Fibroblast of villous mesenchyme (primary cell): ENCODE results near the gene ANKRD60. TPM values are rescaled to one million over a fixed set of nuclear protein-coding genes. Genes with fewer than 3 reads are reported as not detected.

Source experiments
- DNase-seq: peaks from one replicate; pipeline ENCODE4 v3.0.0-alpha.2; 2010; ENCODE audit warnings: low read depth
- H3K4me3 ChIP-seq: 2 replicates; pipeline ENCODE4 v1.5.1; 2011; ENCODE audit warnings: low read depth, mild to moderate bottlenecking, low read length
- total RNA-seq: library from RNA; depleted of rRNA; stranded (reverse); fragments of >200 nt; gene quantifications from 2 replicates; pipeline ENCODE4 v1.2.3, GENCODE V29; 2012
- TF ChIP-seq, protein P1 (sequence below): IDR thresholded peaks from 2 replicates; pipeline ENCODE4 v1.5.1; 2012; ENCODE audit warnings: low read depth, mild to moderate bottlenecking, low read length; ENCODE audit not compliant: insufficient read depth

The ANKRD60 gene
- total RNA-seq, 1 donor, result not detected

DNA sequence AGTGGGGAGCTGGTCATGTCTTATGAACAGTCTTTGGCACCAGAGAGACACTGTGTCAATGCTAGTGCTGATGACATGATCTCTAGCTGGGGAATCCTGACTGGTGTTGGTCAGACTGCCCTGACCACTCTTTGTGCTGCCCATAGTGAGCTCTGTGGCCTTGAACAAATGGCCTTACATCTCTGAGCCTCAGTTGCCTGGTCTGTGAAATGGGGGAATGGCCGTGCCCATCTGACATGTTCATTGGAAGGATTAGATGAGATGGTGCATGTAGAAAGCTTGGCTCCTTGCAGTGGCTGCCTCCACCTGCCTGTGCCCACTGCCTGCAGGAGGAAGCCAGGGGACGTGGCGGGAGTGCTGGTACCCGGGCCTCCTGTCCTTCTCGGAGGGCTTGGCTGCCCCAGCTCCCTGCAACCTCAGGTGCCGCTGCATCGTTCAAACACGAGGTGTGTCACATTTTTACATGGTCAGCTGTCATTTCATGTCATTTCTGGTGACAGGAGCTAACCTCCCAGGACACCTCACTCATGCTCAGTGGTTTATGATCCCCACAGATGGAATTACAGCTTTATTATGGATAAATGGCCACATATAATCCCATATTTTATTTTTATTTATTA lies 45.8 kb downstream of the ANKRD60 start:
- no peak overlapping the region for H3K4me3 ChIP-seq
- TF ChIP-seq, protein P1, sequence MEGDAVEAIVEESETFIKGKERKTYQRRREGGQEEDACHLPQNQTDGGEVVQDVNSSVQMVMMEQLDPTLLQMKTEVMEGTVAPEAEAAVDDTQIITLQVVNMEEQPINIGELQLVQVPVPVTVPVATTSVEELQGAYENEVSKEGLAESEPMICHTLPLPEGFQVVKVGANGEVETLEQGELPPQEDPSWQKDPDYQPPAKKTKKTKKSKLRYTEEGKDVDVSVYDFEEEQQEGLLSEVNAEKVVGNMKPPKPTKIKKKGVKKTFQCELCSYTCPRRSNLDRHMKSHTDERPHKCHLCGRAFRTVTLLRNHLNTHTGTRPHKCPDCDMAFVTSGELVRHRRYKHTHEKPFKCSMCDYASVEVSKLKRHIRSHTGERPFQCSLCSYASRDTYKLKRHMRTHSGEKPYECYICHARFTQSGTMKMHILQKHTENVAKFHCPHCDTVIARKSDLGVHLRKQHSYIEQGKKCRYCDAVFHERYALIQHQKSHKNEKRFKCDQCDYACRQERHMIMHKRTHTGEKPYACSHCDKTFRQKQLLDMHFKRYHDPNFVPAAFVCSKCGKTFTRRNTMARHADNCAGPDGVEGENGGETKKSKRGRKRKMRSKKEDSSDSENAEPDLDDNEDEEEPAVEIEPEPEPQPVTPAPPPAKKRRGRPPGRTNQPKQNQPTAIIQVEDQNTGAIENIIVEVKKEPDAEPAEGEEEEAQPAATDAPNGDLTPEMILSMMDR, result no peak
- no peak for DNase-seq

DNA sequence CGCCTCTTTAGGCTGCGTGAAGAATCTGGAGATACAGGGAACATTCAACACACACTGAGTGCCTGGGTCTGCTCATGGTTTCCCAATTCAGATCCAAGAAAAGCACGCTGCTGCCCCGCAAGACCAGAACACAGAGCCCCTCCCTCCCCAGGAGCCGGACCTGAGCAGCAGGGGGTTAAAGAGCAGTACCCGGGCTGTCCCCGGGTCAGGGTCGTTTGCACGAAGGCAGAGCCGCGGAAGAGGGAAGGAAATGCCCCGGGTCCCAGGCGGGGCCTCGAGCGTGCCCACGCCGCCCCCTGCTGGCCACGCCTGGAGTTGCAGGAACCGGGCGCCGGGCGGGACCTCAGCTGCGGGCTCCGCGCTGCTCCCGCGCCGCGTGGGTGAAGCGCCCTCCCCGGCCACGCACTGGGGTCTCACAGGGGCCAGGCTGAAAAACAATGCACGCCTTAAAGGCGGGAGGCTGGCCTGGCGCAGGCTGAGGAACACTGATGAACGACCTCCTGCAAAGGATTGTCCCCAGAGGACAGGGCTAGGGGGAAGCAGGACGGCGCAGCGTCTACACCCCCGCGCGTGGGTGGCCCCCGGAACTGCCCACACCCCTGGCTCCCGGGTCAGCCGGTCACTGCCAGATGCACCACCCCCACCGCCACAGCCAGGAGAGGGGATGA lies 48.9 kb downstream of the ANKRD60 start:
- H3K4me3 ChIP-seq, result peak overlapping the region; percentile 40
- peak; percentile 19 for DNase-seq
- TF ChIP-seq, protein P1, result peak; percentile 86

DNA sequence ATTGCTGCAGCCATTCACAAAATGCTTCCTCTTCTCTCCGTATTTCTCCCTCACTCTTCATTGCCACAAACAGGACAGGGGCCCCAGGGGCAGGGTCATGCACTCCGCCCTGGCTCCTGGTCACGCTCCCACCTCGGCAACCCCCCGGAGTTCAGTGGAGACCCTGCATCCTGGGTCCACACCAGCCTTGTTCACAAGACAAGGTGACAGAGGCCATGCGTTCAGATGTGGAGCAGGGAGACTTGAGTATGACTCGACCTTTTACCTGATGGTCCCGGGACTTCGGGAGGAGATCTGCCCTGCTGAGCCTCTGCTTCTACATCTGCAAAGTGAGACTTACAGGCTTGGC lies 49.4 kb downstream of the ANKRD60 start:
- TF ChIP-seq, protein P1, result no peak
- no peak for DNase-seq
- no peak overlapping the region for H3K4me3 ChIP-seq

DNA sequence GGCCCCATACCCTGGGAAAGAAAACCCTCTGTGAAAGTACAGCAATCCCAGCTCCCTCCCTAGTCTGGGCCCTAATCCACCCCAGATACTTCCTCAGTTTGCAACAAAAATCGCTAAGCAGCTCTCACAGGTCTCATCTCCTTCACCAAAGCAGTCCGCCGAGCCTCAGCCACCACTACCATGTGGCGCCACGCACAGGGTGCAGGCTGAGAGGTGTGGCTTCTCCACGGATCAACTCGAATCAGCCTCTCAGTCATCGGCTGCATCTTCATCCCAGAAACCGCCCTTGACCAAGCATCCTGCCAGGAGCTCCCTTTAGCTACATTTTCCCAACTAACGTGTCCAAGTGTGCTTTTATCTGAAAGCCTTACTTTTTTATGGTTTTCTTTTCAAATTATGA lies 50.7 kb downstream of the ANKRD60 start:
- TF ChIP-seq, protein P1, result no peak
- no peak overlapping the region for H3K4me3 ChIP-seq
- DNase-seq, result no peak

DNA sequence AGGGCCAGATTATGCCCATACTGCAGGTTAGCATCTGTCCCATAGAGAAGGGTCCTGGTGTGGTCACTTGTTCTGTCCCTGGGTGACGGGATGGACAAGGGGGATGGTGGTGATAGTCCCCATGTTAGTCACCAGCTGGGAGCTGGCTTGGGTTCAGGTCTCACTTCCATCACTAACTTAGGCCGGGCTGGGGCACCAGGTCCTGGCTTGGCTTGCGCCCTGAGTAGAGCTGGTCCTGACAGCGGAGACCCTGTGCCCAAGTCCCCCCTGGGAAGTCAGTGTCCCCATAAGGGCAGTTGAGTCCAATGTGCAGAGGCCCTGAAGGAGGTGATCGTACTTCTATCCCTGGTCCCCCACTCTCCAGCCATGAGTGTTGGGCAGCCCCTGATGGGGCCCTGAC lies 52.6 kb downstream of the ANKRD60 start:
- DNase-seq, result no peak
- no peak overlapping the region for H3K4me3 ChIP-seq
- TF ChIP-seq, protein P1, result no peak

DNA sequence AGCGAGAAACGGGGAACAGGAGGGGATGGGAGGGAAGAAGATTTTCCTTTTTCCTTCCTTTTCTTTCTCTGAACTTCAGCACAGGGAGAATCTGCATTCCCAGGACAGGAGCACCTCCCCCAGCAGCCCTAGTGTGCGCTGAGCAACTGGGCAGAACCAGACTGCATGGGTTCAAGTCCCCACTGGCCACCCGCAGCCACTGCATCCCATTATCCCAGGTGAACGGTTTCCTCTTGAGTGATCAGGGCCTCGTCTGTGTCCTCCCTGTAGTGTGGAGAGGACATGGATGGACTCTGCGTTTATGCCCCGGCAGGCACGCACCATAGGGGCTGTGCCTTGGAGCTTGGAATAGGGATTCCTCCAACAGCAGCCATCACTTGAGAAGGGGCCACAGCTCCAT lies 53.0 kb downstream of the ANKRD60 start:
- DNase-seq, result no peak
- H3K4me3 ChIP-seq, result no peak overlapping the region
- TF ChIP-seq, protein P1, result no peak
